Measurements from ENCODE around the gene MRPL23.

MRPL23 gene

GRCh38 chr11:1982873-1983600 lies 35.9 kb downstream of the MRPL23 start:
- H3K4me3 ChIP-seq (replicated peaks in 1 of 2; ENCODE audit: low read depth in 2 of 2, low read length in 2 of 2) = no peak overlapping the region
- DNase-seq (ENCODE audit: low read depth in 2 of 2) = no peak
- no peak for TF ChIP-seq CTCF (IDR thresholded peaks at IDR 0.05; ENCODE audit: low read depth, low read length)

- H3K4me3 ChIP-seq (replicated peaks in 1 of 2; ENCODE audit: low read depth in 2 of 2, low read length in 2 of 2) = no peak overlapping the region
- DNase-seq (ENCODE audit: low read depth in 2 of 2) = no peak
- TF ChIP-seq CTCF (IDR thresholded peaks at IDR 0.05; ENCODE audit: low read depth, low read length) = no peak
Measured at GRCh38 chr11:1983601-1983961, 36.4 kb downstream of the MRPL23 start.

DNA sequence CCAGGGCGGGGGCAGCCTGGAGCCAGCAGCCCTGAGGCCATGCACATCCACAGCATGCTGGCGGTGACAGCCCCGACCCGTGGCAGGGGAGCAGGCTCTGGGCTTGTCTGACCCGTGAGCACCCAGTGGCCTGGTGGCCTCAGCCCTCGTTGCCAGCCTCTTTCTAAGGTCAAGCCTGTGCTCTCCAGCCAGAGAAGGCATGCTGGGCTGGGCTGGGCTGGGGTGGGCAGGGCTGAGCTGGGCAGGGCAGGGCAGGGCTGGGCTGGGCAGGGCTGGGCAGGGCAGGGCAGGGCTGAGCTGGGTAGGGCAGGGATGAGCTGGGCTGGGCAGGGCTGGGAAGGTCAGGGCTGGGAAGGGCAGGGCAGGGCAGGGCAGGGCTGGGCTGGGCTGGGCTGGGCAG lies 39.9 kb downstream of the MRPL23 start:
- no peak for TF ChIP-seq CTCF (IDR thresholded peaks at IDR 0.05; ENCODE audit: low read depth, low read length)
- no peak overlapping the region for H3K4me3 ChIP-seq (replicated peaks in 1 of 2; ENCODE audit: low read depth in 2 of 2, low read length in 2 of 2)
- DNase-seq (ENCODE audit: low read depth in 2 of 2) = no peak

- TF ChIP-seq CTCF (IDR thresholded peaks at IDR 0.05; ENCODE audit: low read depth, low read length) = no peak
- no peak overlapping the region for H3K4me3 ChIP-seq (replicated peaks in 1 of 2; ENCODE audit: low read depth in 2 of 2, low read length in 2 of 2)
- no peak for DNase-seq (ENCODE audit: low read depth in 2 of 2)
Measured at GRCh38 chr11:1988174-1988573, 41.0 kb downstream of the MRPL23 start.

GRCh38 chr11:1988667-1989317 lies 41.7 kb downstream of the MRPL23 start:
- no peak for TF ChIP-seq CTCF (IDR thresholded peaks at IDR 0.05; ENCODE audit: low read depth, low read length)
- no peak overlapping the region for H3K4me3 ChIP-seq (replicated peaks in 1 of 2; ENCODE audit: low read depth in 2 of 2, low read length in 2 of 2)
- DNase-seq (ENCODE audit: low read depth in 2 of 2) = no peak

- DNase-seq (ENCODE audit: low read depth in 2 of 2) = no peak
Measured at GRCh38 chr11:1989953-1990352, 42.8 kb downstream of the MRPL23 start.

More at GRCh38 chr11:1989953-1990352, 42.8 kb downstream of the MRPL23 start:
- TF ChIP-seq CTCF (IDR thresholded peaks at IDR 0.05; ENCODE audit: low read depth, low read length) = no peak
- no peak overlapping the region for H3K4me3 ChIP-seq (replicated peaks in 1 of 2; ENCODE audit: low read depth in 2 of 2, low read length in 2 of 2)
